ENCODE results near the gene PMIS2. TPM values are rescaled to one million over a fixed set of nuclear protein-coding genes. Genes with fewer than 3 reads are reported as not detected.

Gene PMIS2
- total and polyA plus RNA-seq, 2 of the 8 experiments (the other 6 are each of a cell fraction or from before 2014, with no cell fraction given) = not detected

- Histone ChIP-seq H4K91ac (replicated peaks; ENCODE audit: insufficient read length, low read length) (no peak overlapping the region), H4K8ac (ENCODE audit: extremely low read depth, insufficient read depth, low read length) (no peak overlapping the region), H3K56ac (replicated peaks; ENCODE audit: insufficient read length, low read depth, low read length) (no peak overlapping the region), H2BK12ac (ENCODE audit: low read depth, low read length) (no peak overlapping the region), H3K4me2 (ENCODE audit: insufficient read depth in 1 of 2, low read depth in 2 of 2, low read length in 2 of 2) (no peak overlapping the region), H2BK5ac (ENCODE audit: low read depth, low read length) (no peak overlapping the region), H3K27me3 (replicated peaks in 1 of 4; ENCODE audit: control insufficient read depth in 3 of 4, extremely low read depth in 1 of 4, insufficient read depth in 3 of 4, low read length in 3 of 4) (no peaks in the 10 kb centered on the region), H3K9ac (replicated peaks in 1 of 4; ENCODE audit: extremely low read depth in 1 of 4, low read depth in 3 of 4, low read length in 3 of 4) (no peak overlapping the region), H2BK15ac (ENCODE audit: low read length) (no peak overlapping the region), H3K36me3 (ENCODE audit: control insufficient read depth in 2 of 4, insufficient read depth in 4 of 4, low read length in 3 of 4) (peaks cover 2 to 7% (median 5%) of the 10 kb centered on the region in 4 experiments; a peak in 3 of 8 replicates), H3K79me2 (ENCODE audit: control insufficient read depth in 1 of 2, insufficient read depth in 2 of 2, low read length in 2 of 2) (no peaks in the 10 kb centered on the region), H3K9me3 (ENCODE audit: insufficient read depth in 2 of 2, low read depth in 1 of 2, low read length in 1 of 2) (no peaks in the 10 kb centered on the region), H2AFZ (ENCODE audit: low read length) (no peak overlapping the region), H2BK120ac (replicated peaks; ENCODE audit: low read depth, low read length) (no peak overlapping the region), H4K20me1 (replicated peaks in 1 of 2; ENCODE audit: control insufficient read depth in 1 of 2, insufficient read depth in 2 of 2, low read length in 2 of 2) (peaks cover 0 to 4% of the 10 kb centered on the region in 2 experiments), H3K18ac (ENCODE audit: extremely low read depth, low read length) (no peak overlapping the region), H3K4me1 (replicated peaks in 1 of 4; ENCODE audit: control insufficient read depth in 3 of 4, insufficient read depth in 4 of 4, low read length in 3 of 4) (peaks cover 0 to 4% (median 1%) of the 10 kb centered on the region in 4 experiments; a peak in 2 of 7 replicates), H3K79me1 (ENCODE audit: low read depth, low read length) (no peaks in the 10 kb centered on the region), H3K4ac (replicated peaks; ENCODE audit: insufficient read length, low read depth, low read length) (no peak overlapping the region), H3K27ac (ENCODE audit: low read depth, low read length) (no peak overlapping the region), H2BK20ac (ENCODE audit: low read length) (no peak overlapping the region), H4K5ac (ENCODE audit: insufficient read length, low read depth, low read length) (no peak overlapping the region), H2AK5ac (ENCODE audit: low read depth, low read length) (no peak overlapping the region), H3K14ac (ENCODE audit: insufficient read length) (no peak overlapping the region), H3K23me2 (ENCODE audit: low read depth, low read length) (peaks cover 4% of the 10 kb centered on the region), H3K4me3 (ENCODE audit: extremely low read depth in 1 of 4, insufficient read depth in 2 of 4, low read depth in 3 of 4, low read length in 4 of 4) (no peak overlapping the region), H3K23ac (ENCODE audit: insufficient read length) (no peak overlapping the region)
- ChIA-PET CTCF (ENCODE audit: partially characterized antibody) (interaction anchor here (0.6 to 3.6 kb wide), 7 partner anchors 11 to 469 kb away, joined by 3 to 14 read pairs (median 3); partner anchors contain the start of genes FXYD5 and HAUS5), POLR2A (ENCODE audit: partially characterized antibody) (interaction anchor here (0.7 to 2.7 kb wide), 7 partner anchors 11 to 113 kb away, joined by 3 to 13 read pairs (median 3); partner anchors contain the start of genes COX6B1 and HAUS5)
- FAIRE-seq (no peak), DNase-seq (ENCODE audit: low read depth in 1 of 2, low spot score in 2 of 2) (no peak)
- 92% methylated on average over 6 of the region's 6 CpGs; no CpG with 5 or more reads in 1 of the 2 experiments for WGBS, 2 experiments (ENCODE audit: extremely low coverage in 1 of 2, insufficient coverage in 1 of 2, insufficient read length in 1 of 2, insufficient replicate concordance in 2 of 2, low coverage in 1 of 2, low lambda C conversion rate in 2 of 2, missing lambda C conversion rate in 1 of 2)
- TF ChIP-seq HDAC2 (IDR thresholded peaks at IDR 0.05; ENCODE audit: borderline replicate concordance in 1 of 2, low read depth in 2 of 2, low read length in 2 of 2) = no peak
- TF ChIP-seq CBX5 (IDR thresholded peaks at IDR 0.05; ENCODE audit: low read depth, low read length) = no peak
- no peak for TF ChIP-seq TAF7 (optimal IDR thresholded peaks at IDR 0.05; ENCODE audit: borderline replicate concordance, low read depth, low read length)
- no peak for TF ChIP-seq NANOG (IDR thresholded peaks at IDR 0.05; ENCODE audit: insufficient read depth, low read depth, low read length, poor library complexity, severe bottlenecking)
- no peak for TF ChIP-seq SP1 (IDR thresholded peaks at IDR 0.05; ENCODE audit: low read depth, low read length)
- TF ChIP-seq POU5F1 (IDR thresholded peaks at IDR 0.05; ENCODE audit: low read depth, low read length) = no peak
- no peak for TF ChIP-seq CEBPB (IDR thresholded peaks at IDR 0.05; ENCODE audit: low read depth, low read length)
- no peak for TF ChIP-seq BACH1 (IDR thresholded peaks at IDR 0.05; ENCODE audit: low read length)
- TF ChIP-seq RBBP5 (IDR thresholded peaks at IDR 0.05; ENCODE audit: borderline replicate concordance, low read depth, low read length) = no peak
These were observed 37.5 kb downstream of the PMIS2 start for GRCh38 chr19:35623327-35624010.
